ENCODE measurements around the gene RBP3.

Gene RBP3

GRCh38 chr10:47359101-47359500 is 10.9 kb downstream of the RBP3 start:
- TF ChIP-seq EZH2phosphoT487 (IDR thresholded peaks at IDR 0.05; ENCODE audit: low read depth) (no peak), CTCF (IDR thresholded peaks at IDR 0.05; ENCODE audit: low read depth, low read length) (no peak)
- H3K4me1 ChIP-seq (ENCODE audit: low read length), result no peaks in the 10 kb centered on the region
- no peaks in the 10 kb centered on the region for H3K27me3 ChIP-seq (ENCODE audit: low read depth, low read length)
- no peak overlapping the region for H3K27ac ChIP-seq (ENCODE audit: low read length)
- no peaks in the 10 kb centered on the region for H3K9me3 ChIP-seq (ENCODE audit: insufficient read depth, low read length)
- H4K20me1 ChIP-seq (ENCODE audit: insufficient read depth, low read length), result no peaks in the 10 kb centered on the region
- H2AFZ ChIP-seq (ENCODE audit: low read depth, low read length), result no peak overlapping the region
- H3K4me2 ChIP-seq (ENCODE audit: low read length), result no peak overlapping the region
- no peak overlapping the region for H3K4me3 ChIP-seq (ENCODE audit: low read length)
- H3K36me3 ChIP-seq (replicated peaks; ENCODE audit: low read depth, low read length), result no peaks in the 10 kb centered on the region
- no peaks in the 10 kb centered on the region for H3K79me2 ChIP-seq (ENCODE audit: low read length)
- H3K9ac ChIP-seq (ENCODE audit: low read length), result no peak overlapping the region

GRCh38 chr10:47359626-47360418 is 11.7 kb downstream of the RBP3 start:
- no peak overlapping the region for H3K4me3 ChIP-seq (ENCODE audit: low read length)
- H4K20me1 ChIP-seq (ENCODE audit: insufficient read depth, low read length), result no peaks in the 10 kb centered on the region
- H3K27ac ChIP-seq (ENCODE audit: low read length), result no peak overlapping the region

GRCh38 chr10:47360419-47361040 is 12.4 kb downstream of the RBP3 start:
- H3K9ac ChIP-seq (ENCODE audit: low read length), result no peak overlapping the region
- no peaks in the 10 kb centered on the region for H3K4me1 ChIP-seq (ENCODE audit: low read length)
- H3K9me3 ChIP-seq (ENCODE audit: insufficient read depth, low read length), result no peaks in the 10 kb centered on the region

More at GRCh38 chr10:47359626-47360418, 11.7 kb downstream of the RBP3 start:
- H3K9me3 ChIP-seq (ENCODE audit: insufficient read depth, low read length), result no peaks in the 10 kb centered on the region
- no peaks in the 10 kb centered on the region for H3K79me2 ChIP-seq (ENCODE audit: low read length)
- no peak for TF ChIP-seq CTCF (IDR thresholded peaks at IDR 0.05; ENCODE audit: low read depth, low read length)
- no peak for TF ChIP-seq EZH2phosphoT487 (IDR thresholded peaks at IDR 0.05; ENCODE audit: low read depth)
- no peaks in the 10 kb centered on the region for H3K4me1 ChIP-seq (ENCODE audit: low read length)
- H3K4me2 ChIP-seq (ENCODE audit: low read length), result no peak overlapping the region
- no peaks in the 10 kb centered on the region for H3K36me3 ChIP-seq (replicated peaks; ENCODE audit: low read depth, low read length)
- H3K9ac ChIP-seq (ENCODE audit: low read length), result no peak overlapping the region
- no peak overlapping the region for H2AFZ ChIP-seq (ENCODE audit: low read depth, low read length)
- H3K27me3 ChIP-seq (ENCODE audit: low read depth, low read length), result no peaks in the 10 kb centered on the region

More at GRCh38 chr10:47360419-47361040, 12.4 kb downstream of the RBP3 start:
- H4K20me1 ChIP-seq (ENCODE audit: insufficient read depth, low read length), result no peaks in the 10 kb centered on the region
- H3K4me3 ChIP-seq (ENCODE audit: low read length), result no peak overlapping the region
- no peak overlapping the region for H3K27ac ChIP-seq (ENCODE audit: low read length)
- no peaks in the 10 kb centered on the region for H3K27me3 ChIP-seq (ENCODE audit: low read depth, low read length)
- H3K79me2 ChIP-seq (ENCODE audit: low read length), result no peaks in the 10 kb centered on the region
- no peak for TF ChIP-seq CTCF (IDR thresholded peaks at IDR 0.05; ENCODE audit: low read depth, low read length)
- no peak for TF ChIP-seq EZH2phosphoT487 (IDR thresholded peaks at IDR 0.05; ENCODE audit: low read depth)
- H3K4me2 ChIP-seq (ENCODE audit: low read length), result no peak overlapping the region
- H2AFZ ChIP-seq (ENCODE audit: low read depth, low read length), result no peak overlapping the region
- no peaks in the 10 kb centered on the region for H3K36me3 ChIP-seq (replicated peaks; ENCODE audit: low read depth, low read length)
